Stimulated activated CD8-positive, alpha-beta memory T cell treated with anti-CD3 and anti-CD28 coated beads, Interleukin-12 subunit alpha, Interleukin-12 subunit beta, amount 100 ng/mL, for 24 hours (primary cell): Measurements from ENCODE around the gene TBCEL.

ENCODE experiments used
- DNase-seq: peaks from one replicate; pipeline ENCODE4 v3.0.0-alpha.2; 2020; ENCODE audit errors: extremely low read depth

The TBCEL gene

DNA sequence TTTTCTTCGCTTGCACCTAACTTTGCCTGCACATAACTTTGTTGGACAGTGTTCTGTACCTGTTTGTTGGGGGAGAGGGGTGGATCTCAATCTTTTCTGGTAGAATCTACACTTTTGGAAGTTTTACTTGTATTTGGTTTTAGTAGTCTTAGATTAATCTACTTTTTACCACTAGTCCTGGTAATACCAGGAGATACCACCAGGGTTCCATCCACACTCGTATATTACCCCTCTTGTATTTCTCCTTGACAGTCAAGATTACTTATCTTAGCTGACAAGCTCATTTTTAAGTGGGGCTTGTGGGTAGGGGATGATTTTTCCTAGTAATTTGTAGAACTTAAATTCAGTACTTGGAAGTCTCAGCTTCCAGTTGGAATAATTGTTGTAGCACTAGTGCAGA, 39.8 kb downstream of the TBCEL start:
- DNase-seq: no peak

DNA sequence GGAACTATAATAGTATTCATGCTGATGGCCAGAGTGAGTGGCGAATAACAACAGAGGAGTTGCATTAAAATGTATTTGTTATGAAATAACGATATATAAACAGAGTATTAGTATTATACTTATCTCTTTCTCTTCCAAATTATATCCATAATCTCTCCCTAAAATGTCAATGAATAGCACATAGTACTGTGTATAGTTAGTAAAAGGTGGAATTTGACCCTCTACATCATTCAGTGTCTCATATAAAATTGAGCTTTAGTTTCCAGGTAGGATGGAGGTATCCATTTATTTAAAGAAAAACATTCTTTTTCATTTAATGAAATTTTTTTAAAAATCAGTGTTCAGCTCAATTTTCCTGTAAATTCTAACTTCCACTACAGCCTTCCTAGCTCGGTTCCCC, 42.7 kb downstream of the TBCEL start:
- no peak for DNase-seq

DNA sequence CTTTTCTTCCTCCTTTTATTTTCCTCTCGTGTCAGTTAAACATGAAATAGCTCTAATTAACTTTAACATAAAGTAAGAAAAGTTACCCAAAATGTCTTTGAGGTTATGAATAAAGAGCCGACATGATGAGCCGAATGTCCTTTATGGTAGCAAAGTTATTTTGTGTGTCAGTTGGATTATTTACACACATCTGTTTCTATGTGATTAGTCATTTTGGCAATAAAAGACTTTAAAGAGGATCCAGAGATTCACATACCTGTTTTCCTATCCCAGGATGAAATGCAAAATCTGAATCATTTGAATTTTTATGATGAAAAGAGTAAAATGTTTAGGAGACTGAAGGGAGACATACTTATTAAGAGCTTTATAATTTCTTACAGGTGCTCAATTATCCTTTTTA, 43.1 kb downstream of the TBCEL start:
- DNase-seq: no peak

DNA sequence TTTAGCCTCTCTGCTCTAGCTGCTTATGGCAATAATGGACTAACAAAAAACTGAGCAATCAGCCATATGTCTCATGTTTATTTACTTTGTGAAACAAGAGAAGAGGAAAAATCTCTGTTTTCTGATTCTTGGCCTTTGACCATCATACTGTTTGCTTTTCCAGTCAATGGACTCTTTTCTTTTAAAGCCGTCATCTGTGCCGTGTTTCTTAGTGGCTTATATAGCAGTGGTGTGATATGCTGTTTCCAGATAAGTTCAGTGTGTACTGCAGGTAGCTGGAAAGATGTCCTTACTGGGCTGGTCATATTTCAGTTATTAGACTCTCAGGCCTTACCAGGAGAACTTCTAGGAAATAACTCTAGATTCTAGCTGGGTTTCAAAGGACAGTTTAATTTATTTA, 43.6 kb downstream of the TBCEL start:
- DNase-seq: no peak

DNA sequence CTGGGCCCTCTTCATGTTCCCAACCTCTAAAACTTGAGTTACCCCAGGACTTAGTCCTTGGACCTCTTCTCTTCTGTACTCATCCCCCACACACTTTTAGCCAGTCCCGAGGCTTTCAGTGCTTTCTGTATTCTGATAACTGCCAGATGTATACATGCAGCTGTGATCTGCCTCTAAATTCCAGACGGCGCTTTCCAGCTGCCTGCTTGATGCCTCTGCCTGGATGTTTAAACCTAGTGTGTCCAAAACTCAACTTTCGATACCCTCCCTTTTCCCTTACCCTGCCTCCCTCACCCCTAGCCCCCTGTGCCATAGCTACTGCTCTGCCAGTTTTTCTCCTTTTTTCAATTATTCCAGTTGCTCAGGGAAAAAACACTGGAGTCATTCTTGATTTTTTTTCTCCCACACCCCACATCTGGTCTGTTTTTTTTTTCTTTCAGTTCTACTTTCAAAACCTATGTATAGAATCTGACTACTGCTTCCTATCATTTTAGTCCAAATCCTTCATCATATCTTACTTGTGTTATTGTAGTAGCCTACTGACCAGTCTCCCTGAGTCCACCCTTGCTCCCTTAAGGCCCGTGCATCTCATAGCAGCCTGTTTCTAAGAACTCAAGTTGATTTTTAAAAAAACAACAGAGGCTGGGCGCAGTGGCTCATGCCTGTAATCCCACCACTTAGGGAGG, 44.2 kb downstream of the TBCEL start:
- no peak for DNase-seq

DNA sequence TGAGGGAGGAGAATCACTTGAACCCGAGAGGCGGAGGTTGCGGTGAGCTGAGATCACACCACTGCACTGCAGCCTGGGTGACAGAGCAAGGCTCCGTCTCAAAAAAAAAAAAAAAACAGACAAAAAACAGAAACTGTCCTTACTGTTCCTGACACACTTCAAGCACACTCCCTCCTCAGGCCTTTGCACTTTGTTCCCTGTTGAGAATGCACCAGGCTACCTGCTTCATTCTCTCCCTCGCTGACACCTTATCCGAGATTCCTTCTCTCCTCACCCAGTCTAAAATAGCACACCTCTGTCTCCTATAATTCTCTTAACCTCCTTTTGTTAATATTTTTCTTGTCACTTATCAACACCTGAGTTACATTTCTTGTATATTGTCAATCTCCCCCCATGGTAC, 44.9 kb downstream of the TBCEL start:
- no peak for DNase-seq

DNA sequence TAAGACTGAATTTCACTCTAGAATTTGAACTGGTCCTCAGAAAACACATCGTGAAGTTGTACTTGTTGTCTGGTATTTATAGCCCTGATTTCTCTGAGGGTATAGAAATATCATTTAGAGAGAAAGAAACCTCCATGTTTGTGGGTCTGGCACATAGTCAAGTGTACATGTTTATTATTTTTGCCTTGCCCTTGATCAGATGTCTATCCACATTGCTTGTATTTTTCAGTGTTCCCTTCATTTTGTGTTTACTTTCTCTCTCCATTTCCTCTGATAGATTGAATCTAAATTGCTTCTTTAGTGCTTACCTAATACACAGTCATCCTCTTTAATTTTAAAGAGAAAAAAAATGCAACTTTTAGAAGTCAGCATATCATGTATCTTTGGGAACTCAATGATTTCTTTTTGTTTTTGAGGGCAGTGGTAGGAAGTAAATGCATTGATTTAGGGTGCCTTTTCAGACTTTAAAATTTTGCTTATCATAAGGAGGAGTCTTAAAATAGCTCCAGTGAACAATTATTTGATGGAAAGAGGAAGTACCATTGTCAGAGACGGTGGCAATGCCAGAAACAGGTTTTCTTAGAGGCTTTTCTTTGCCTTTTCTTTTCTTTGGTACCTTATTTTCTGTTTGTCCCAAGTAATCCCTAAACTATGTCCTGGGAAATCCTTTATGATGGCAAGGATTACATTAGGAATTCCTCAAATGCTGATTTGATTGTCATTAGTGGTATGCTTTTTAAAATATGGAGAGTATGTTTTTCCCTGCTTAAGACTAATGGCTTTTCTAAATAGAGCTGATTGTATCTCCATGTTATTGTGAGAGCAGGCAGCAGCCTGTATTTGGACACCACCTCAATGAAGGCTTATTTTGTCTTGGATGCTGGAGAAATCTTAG, 47.3 kb downstream of the TBCEL start:
- DNase-seq: no peak

DNA sequence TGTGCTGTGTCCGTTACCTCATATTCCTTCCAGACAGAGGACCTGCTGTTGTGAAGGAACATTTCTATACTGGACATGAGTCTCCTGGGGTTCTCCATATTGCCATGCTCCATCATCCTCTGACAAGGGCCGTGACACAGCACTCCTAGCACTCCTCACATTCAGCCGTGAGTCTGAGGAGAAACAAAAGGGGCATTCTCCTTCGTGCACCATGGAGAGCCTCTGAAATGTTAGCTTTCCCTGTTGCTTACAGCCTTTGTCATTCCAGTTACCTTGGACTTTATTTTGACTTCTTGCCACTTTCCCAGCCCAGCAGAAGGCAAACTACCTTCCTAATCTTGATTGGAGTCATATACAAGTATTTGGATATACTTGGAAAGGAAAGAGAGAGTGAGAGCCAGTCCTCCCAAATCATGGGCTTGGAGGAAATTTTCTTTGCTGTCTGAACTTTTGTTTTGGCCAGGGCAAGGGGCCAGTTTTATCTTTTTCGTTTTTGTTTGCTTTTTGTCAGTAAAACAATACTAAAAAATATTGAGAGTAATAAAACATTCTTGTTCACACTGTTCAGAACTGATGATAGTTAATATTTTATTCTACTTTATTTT, 48.0 kb downstream of the TBCEL start:
- no peak for DNase-seq

DNA sequence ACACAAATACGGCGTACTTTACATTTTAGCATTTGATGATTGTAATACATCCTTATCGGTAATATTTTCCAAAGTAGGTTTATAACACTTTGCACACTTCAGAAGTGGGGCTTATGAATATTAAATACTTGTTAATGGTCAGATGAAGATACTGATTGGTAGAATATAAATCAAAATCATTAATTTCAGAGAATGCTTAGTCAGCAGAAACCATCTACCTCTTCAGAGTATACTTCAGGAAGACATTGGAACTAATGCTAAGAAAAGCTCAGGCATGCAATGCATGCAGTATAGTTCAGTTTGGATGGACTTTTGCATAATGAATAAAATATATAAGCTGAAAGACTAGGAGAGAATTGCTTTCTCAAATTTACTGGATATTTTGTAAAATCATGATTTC, 57.4 kb downstream of the TBCEL start:
- DNase-seq: no peak

DNA sequence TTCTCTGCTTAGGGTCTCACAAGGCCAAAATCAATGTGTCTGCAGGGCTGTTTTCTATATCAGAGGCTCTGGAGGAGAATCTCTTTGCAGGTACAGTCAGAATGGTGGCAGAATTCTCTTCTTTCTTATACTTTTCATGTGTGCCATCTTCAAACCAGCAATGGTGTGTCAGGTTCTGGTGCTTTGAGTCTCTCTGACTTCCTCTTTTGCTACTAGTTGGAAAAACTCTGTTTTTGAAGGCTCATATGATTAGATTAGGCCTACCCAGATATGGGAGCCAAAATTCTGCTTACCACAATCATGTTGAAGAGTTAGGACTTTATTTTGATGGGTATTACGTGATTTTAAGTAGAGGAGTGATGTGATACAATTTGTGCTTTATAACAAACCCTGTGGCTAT, 58.3 kb downstream of the TBCEL start:
- DNase-seq: no peak

DNA sequence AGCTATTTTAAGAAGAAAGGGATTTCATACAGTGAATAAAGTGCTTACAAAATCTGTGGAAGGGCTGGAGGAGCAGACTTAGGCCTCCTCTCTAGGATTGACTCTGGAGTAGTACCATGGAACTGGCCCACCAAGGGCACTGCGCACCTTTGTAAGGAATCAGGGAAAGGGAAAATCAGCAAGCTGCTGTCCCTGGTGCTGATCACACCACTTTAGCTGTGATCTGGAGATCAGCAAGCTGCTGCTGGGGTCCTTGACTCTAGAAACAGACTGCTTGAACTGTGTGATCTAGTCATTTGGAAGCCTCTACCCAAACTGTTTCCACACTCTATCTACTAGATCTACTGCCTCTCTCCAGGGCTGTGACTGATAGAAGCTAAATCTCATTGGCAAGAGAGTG, 58.8 kb downstream of the TBCEL start:
- no peak for DNase-seq

DNA sequence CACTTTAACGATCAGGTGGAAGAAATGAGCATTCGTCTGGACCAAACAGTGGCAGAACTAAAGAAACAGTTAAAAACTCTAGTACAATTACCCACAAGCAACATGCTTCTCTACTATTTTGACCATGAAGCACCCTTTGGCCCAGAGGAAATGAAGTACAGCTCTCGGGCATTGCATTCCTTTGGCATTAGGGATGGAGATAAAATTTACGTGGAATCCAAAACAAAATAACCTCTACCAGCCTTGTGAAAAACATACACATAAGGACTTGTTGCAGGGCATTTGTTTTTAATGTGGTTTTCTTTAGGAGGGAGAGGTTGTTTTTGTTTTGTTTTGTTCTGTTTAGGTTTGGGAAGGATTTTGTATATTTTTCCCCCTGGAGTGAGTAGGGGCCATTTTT, 63.0 kb downstream of the TBCEL start:
- DNase-seq: no peak

DNA sequence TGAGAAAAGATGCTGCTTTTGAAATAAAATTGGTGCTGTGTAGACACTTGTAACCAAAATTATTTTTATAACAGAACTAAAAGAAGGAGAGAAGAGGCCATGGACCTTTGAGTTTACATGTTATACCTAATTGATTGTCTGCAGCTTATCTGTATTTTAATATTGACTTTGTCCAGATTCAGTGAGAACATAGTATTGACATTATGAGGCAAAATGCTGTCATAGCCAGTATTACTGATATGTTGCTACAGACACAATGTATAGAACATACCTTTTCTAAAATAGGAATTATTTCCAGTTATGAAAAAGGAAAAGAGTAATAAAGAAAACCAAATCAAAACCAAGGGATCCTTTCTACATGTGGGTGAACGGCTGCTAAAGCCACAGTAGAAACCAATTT, 65.7 kb downstream of the TBCEL start:
- no peak for DNase-seq

DNA sequence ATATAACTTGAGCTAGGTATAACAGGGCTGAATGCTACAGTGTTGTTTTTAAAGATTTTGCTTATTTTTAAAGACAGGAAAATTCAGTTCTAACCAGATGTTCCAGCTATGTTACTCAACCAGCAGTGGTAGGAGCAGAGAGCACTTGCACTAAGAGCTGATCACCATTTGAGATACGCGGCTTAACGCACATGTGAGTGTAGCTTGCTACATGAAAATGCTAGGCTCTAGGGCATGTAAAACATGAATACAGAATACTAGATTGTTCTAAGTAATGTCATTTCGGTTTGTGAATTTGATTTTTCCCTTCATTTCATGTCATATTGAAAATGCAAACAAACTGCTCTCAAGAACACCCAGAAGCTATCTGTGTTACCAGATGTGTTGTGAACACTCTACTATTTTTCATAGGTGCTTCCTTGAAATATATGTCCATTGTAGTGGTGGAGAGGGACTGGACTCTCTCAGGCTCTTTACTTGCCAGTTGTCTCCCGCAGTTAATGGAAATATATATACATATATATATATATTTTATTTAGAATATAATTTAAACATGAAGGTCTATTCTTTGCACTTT, 66.3 kb downstream of the TBCEL start:
- DNase-seq: no peak

DNA sequence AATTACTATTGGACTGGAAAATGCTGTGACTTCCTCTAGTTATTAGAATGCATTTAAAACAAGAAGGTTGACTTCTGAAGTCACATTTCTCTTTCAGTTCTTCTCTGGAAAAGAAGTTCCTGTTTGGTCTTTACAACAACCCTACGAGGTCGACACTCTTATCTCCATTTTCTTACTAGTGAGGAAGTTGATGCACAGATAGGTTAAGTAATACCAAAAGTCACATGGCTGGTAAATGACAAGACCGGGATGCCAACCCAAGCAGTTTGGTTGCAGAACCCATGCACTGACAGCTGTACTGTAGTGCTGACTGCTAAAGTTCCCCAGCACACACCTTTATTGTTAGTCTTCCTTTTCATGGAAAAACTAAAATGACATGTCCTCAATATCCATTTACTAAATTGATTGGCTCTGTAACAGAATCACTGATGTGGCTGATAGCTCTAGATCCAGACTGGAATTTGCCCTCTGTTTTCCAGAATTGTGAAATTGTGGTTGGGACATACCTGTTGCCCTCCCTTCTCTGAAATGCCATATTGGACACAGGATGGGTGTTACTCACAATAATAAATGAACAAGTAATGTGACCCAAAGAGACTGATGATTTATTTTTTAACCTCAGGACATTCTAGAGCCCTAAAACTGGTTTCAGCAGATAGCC, 67.7 kb downstream of the TBCEL start:
- DNase-seq: no peak

DNA sequence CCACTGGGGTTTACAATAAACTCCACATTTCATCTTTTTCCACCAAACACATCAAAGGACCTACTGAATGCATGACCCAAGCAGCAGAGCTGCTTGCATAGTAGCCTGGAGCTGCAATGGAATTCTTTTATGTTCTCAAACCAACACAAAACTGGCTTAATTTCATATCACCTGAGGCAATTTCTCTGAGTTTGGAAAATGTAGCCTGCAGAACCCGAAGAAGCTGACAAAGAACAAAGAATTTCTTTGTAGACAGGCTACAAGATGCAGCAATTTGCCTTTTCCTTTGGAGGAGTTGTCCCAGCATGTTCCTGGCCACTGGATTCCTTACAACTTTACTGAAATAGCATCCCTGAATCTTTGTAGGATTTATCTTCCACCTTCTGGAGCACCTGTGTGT, 71.7 kb downstream of the TBCEL start:
- DNase-seq: no peak

DNA sequence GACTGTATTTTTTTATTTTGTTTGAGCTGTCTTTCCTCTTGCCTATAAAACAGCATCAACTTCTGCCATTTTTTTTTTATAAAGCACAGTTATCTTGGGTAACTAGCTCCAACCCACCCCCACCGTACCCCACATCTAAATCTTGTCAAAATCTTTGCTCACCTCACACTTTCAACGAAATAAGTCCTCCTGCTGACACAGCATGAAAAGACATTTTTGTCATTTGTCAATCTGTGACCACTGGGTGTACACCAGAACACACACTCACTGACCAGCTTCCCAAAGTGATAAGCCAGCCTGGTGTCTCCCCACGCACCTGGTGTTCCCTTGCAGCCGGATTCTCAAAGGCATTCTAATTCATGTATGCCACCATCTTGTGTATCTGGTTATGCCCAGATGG, 75.5 kb downstream of the TBCEL start:
- no peak for DNase-seq

DNA sequence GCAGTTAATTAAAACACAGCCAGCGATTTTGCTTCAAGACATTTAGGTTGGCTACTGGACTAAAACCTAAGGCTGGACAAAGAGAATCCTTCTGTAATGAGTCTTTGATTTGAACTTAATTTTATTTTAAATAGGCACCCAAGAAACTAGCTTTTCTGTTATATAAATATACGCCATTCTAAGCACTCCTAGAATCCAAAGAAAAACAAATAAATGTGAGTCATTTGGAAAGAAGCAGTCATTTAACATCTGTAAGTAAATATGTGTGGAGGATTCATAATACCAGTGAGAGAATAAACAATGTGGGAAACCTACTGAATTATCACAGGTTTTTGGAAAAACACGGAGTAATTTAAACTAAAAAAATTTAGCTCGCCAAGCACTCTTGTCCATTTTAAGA, 76.0 kb downstream of the TBCEL start:
- DNase-seq: no peak

DNA sequence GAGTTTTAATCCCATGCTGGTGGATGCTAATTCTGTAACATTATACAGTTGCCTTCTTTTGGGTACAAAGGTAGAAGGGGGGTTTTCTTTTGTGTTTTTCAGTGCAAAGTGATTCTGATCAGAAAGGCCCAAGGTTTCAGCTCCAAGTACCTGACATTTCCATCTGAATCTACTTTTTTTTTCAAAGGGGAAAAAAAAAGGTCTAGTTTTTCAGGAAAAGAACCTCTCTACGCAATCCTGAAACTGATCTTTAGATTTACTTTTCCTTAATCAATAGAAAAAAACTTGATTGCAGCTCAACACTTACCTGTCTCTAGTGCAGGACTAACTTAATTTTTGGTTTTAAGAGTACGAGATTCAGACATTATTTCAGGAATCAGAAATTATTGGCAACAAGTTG, 77.0 kb downstream of the TBCEL start, which contains the start of gene TECTA:
TSS of gene TECTA (plus strand) at position 301 of the 400 bp plus-strand sequence. CDS start 1,423 bp downstream, outside the sequence.
- DNase-seq: no peak

DNA sequence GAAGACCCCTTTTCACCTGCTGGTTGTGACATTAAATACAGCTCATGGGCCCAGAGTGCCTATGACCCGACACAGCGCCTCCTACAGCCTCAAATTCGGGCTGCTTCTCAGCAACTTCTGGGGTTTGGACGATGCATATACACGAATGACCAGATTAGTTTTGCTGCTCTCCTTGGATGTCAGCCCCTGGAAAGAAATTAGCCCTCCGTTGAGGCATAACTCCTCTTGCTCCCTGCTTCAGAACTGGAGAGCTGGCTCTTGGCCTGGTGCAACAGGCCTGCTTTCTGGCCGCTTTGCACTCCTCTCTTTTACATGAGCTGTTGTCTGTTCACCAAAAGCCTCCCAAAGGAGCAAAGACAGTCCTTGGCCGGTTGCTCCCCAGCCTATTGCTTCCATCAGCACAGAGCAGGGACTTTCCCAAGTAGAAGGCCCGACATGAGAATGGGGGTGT, 80.4 kb downstream of the TBCEL start:
- DNase-seq: no peak

DNA sequence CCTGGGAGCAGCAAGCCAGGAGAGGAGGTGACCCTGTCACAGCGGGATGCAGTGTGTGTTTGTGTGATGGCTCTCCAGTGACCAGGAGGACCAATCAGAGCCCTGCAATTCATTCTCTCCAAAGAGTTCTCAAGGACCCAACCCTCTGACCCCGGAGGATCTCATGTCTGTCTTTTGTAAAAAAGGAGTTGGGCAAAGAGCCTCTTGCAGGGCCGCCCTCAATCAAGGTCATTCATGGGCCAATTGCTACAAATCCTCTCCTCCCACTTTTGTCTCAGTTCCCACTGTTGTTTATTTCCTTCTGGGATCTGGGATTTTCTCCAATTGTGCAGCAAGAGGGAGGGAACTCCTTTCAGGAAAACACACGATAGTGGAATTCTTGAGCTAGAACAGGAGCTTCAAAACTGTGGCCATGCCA, 81.2 kb downstream of the TBCEL start:
- DNase-seq: no peak
